Stimulated activated CD8-positive, alpha-beta memory T cell treated with anti-CD3 and anti-CD28 coated beads, Interleukin-12 subunit alpha, Interleukin-12 subunit beta, amount 100 ng/mL, for 1 hour (primary cell): ENCODE measurements around the gene CFB.
"Not testable (repeated sequence)": the region's sequence is repeated elsewhere in the genome, so short reads cannot be mapped to it uniquely, and the experiment has no call there.

Experiments used
- DNase-seq: peaks from one replicate; pipeline ENCODE4 v3.0.0-alpha.2; 2020; ENCODE audit warnings: low read depth

Gene CFB

DNA sequence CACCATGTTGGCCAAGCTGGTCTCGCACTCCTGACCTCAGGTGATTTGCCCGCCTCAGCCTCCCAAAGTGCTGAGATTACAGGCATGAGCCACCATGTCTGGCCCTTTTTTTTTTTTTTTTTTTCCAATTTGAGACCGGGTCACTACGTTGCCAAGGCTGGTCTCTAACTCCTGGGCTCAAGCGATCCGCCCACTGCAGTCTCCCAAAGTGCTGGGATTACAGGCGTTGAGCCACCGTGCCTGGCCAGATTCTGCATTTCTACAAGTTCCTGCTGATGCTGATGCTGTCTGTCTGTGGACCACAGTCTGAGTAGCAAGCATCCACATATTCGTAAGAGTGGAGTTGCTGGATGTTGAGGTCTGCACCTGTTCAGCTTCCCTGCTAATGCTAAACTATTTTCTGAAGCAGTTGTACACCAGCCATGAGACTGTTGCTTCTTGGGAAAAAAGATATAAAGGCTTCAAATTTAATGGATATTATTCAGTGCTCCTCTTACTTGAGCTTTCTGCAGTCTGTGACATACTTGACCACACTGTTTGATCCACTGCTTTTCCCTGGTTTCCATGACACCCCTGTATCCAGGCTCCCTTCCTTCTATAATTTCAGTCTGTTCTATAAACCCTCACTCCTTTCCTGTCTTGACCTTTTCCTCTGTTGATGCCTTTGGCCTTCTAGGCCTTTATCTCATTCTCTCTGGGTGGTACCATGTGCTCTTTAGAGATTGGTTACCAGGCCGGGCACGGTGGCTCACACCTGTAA lies 33.9 kb upstream of the CFB start:
- no peak for DNase-seq

DNA sequence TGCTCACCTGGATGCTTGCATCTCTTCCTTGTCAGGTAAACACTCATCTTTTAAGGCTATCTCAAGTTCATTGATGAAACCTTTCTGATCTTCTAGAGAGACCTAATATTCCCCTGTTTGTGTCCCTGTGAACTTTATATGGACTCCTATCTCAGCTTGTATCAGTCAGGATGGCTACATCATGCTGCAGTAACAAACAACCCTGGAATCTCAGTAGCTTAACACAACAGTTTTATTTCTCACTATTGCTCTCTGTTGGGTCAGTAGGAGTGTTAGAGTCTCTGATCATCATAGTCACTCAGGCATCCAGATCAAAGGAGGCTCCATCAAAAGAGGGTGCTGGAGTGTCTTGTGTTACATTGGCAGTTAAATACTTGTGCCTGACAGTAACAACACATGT lies 30.5 kb upstream of the CFB start:
- no peak for DNase-seq

DNA sequence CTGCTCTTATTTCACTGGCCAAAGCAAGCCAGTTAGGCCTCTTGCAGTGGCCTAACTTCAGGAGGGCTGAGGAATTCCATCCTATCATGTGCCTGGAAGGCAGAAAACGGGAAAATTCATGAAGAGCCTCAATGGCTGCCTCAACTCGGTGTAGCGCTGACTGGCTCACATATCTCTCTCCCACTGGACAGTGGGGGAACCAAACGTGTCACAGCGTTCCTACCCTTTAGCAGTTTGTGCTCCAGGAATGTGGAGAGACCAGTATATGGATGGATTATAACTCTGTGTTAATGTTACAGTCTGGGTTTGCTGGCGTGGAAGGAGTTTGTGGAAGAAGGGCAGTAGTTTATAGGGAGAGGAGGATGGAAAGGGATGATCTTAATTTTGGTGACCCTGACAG lies 30.1 kb upstream of the CFB start:
- no peak for DNase-seq

DNA sequence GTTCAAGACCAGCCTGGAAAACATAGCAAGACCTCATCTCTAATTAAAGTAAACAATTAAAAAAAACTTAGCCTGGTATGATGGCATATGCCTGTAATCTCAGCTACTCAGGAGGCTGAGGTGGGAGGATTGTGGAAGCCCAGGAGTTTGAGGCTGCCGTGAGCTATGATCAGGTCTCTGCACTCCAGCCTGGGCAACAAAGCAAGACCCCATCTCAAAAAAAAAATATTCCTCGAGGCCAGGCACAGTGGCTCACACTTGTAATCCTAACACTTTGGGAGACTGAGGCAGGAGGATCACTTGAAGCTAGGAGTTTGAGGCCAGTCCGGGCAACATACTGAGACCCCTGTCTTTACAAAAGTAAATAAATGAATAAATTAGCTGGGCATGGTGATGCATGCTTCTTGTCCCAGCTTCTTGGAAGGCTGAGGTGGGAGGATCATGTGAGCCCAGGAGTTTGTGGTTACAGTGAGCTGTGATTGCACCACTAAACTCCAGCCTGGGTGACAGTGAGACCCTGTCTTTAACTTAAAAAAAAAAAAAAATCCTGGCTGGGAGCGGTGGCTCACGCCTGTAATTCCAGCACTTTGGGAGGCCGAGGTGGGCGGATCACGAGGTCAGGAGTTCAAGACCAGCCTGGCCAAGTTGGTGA lies 27.7 kb upstream of the CFB start:
- no peak for DNase-seq

DNA sequence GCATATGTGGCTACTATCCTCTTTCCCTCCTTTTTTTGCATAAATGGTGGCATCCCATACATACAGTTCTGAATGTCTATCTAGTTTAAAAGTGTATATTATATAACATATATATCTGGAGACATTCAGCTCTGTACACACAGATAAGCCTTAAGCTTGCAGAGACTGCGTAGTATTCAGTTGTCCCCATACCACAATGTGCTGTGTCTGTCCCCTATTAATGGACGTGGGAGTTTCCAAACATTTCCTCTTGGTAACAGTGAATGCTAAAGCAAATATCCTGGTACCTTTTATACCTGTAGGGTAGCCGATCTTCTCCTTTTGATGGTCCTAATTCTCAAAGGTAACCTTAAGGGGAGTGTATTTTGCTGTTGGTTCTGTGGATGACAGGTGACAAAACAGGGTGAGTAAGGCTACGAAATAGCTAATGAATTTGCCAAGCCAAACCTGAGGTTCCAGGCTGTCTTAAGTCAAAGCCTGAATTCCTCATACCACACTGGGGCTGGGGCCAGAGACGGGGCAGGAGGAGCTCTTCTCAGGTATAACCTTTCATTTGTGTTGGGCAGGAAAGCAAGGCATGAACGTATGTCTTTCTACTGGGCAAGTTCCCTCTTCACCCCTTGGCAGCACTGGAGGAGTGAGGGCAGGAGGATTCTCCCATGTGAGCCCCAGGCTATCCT lies 26.1 kb upstream of the CFB start:
- DNase-seq, result no peak

DNA sequence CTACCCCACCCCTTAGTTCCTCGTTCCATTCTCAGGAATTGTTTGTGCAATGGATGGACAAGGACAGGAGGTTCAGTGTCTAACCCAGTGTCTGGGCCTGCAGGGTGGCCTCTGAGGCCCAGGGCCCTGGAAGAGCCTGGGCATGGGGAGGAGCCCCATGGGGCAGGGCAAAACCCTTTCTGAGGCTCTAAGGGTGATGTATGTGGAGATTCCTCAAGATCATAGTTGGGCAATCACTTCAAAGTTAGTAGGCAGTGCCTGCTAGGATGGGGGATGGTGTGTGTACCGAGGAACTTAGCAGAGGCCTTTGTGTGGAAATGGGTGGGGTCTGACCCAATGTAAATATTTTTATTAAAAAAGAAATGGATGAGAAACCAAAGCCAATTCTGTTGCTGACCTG lies 25.1 kb upstream of the CFB start:
- no peak for DNase-seq

DNA sequence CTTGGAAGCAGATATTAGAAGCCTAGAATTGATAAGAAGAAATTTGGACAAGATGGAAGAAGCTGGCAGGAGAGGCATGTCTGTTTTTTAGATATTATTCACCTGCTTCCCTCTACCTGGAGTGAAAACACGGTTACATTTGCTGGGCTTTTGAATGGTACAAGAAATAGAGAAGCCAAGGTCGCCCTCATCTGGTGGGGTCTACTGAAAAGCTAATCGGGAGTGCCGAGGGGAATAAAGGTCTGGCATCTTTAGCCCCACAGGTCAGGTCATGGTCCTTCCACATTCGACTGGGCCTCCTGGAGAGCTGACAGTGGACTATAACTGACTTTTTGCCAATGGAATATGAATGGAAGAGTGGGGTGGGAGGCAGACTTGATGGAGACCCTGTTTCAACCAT lies 23.0 kb upstream of the CFB start:
- DNase-seq, result no peak

DNA sequence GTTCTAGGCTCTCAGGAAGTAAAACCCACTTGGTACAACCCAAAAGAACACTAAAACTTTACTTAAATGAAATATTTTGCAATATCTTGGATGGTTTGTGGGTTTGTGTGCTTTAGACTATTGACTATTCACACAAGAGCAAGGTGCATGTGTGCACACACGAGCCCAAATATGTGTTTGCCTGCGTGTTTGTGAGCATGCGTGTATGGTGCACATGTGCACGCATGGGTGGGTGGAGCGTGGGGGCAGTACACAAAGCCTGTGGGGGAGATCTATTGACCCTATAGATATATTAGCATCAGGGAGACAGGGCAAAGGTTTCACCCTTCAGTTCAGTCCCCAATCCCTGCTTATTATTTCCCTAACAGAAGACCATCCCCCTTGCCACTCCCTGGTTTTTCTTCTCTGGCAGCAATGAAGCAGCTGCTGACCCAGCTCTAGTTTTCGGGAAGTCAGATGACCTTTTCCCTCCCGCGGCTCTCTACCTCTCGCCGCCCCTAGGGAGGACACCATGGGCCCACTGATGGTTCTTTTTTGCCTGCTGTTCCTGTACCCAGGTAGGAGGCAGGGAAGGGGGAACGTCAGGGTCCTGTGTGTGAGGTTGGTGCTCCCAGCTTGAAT lies 18.5 kb upstream of the CFB start, which contains the start of gene C2:
Gene C2, plus strand, starts transcription at position 476 of the 621 bp plus-strand sequence. Its CDS starts 36 bp downstream, at position 512.
- DNase-seq, result no peak

DNA sequence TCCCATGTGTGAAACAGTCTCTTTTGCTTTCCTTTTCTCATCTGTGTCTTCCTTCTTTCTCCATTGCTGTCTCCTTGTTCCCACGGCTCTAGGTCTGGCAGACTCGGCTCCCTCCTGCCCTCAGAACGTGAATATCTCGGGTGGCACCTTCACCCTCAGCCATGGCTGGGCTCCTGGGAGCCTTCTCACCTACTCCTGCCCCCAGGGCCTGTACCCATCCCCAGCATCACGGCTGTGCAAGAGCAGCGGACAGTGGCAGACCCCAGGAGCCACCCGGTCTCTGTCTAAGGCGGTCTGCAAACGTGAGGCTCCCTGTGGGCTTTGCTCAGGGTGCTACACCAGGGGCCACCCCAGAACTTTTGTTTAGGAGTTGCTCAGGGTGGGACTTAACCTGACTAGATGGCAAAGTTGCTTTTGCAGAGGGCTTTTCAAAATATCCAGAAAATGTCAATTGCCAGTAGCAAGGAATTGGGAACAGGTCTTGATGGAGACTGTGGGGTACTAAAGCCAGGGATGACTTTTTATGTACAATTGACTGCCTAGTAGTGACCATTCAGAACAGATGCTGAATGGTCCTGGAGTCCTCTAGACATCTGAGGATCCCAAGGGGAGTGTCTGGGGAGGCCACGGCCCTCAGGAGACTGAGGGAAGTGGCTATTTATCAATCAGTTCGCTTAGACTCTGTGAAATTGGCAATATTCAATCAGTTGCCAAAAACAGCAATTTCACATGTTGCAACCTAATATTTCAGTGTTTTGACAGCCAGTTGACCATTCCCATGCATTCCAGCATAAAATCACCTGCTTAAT lies 17.8 kb upstream of the CFB start:
- DNase-seq, result no peak

DNA sequence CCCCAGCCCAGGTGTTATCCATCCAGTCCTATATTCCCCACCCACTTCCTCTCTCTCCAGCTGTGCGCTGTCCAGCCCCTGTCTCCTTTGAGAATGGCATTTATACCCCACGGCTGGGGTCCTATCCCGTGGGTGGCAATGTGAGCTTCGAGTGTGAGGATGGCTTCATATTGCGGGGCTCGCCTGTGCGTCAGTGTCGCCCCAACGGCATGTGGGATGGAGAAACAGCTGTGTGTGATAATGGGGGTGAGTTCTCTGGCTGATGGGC lies 17.3 kb upstream of the CFB start:
- no peak for DNase-seq

DNA sequence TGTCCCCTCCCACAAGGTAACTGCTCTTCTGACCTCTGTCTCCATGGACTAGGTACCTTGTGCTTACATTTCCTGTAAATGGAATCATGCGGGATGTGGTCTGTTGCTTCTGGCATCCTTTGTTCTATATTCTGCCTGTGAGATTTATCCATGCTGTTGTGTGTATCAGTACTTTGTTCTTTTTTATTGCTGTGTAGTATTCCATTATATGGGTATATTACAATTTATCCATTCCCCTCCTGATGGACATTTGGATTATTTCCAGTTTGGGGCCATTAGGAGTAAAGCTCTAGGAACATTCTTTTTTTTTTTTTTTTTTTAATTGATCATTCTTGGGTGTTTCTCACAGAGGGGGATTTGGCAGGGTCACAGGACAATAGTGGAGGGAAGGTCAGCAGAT lies 14.9 kb upstream of the CFB start:
- DNase-seq, result no peak

DNA sequence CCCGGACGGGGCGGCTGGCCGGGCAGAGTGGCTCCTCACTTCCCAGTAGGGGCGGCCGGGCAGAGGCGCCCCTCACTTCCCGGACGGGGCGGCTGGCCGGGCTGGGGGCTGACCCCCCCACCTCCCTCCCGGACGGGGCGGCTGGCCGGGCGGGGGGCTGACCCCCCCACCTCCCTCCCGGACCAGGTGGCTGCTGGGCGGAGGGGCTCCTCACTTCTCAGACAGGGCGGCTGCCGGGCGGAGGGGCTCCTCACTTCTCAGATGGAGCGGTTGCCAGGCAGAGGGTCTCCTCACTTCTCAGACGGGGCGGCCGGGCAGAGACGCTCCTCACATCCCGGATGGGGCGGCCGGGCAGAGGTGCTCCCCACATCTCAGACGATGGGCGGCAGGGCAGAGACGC lies 13.8 kb upstream of the CFB start:
- DNase-seq, result not testable (repeated sequence)

DNA sequence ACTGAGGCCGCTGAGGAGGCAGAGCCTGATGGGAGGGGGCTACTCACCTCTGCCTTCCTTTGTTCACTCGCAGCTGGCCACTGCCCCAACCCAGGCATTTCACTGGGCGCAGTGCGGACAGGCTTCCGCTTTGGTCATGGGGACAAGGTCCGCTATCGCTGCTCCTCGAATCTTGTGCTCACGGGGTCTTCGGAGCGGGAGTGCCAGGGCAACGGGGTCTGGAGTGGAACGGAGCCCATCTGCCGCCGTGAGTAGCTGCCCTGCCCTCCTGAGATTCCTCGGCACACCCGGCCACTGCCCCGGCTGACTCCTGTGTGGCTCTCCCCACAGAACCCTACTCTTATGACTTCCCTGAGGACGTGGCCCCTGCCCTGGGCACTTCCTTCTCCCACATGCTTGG lies 12.4 kb upstream of the CFB start:
- no peak for DNase-seq

DNA sequence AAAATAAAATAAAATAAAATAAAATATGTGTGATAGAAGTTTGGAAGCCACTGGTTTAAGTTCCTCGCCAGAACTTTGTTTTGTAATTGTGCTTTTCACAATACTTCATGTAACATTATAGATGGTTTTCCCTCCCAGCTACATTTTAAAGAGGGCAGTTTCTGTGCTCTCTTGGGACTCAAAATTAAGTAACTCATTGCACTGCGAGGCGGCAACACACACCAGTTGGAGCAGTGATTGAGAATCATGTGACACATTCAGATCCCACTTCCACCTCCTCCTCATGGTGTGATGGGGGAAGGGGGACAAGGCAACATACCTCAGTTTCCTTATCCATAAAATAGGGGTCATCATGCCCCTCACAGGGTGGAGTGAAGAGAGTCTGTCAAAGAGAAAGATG lies 10.9 kb upstream of the CFB start:
- no peak for DNase-seq

DNA sequence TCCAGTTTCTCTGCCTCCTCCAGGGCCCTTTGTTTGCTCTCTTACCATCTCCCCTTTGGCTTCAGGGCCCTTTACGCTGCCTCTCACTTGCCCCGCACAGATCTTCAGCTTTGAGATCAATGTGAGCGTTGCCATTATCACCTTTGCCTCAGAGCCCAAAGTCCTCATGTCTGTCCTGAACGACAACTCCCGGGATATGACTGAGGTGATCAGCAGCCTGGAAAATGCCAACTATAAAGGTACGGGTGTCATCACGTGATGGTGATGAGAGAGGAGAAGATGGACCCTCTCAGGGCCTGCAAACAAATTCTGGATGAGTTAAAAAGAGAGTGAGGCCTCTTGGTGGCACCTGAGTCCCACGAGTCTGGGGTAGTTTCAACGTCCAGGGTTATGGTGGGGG lies 10.1 kb upstream of the CFB start:
- no peak for DNase-seq

DNA sequence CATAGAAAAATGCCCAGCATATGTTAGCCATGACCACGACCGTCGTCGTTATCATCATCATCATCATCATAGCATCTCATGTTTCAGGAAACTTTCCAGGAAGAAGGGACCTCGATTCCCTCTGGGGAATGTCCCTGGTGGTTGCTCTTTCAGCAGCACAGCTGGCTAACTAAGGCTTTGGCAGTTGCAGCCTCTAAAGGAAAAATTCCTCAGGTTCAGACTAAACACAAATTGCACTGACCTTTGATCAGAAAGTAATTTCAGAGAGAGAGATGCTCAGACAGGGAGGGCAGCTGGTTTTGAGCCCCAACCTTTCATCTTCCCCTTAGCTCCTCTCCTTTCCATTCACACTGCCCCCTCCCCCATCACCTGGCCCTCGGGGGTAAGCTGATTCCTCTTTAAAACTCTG lies 5.6 kb upstream of the CFB start:
- no peak for DNase-seq

DNA sequence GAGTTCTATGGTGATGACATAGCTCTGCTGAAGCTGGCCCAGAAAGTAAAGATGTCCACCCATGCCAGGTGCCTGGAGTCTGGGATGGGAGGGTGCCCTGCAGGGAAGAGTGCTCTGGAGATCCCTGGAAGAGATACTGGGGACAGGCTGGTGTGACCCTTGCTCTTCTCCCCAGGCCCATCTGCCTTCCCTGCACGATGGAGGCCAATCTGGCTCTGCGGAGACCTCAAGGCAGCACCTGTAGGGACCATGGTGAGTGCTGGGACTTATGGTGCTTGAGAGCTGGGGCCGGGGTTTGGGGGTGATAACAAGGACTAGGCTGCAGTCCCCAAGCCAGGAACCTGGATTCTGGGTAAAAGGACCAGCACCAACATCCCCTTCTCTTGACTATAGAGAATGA lies 2.2 kb upstream of the CFB start:
- DNase-seq, result no peak

DNA sequence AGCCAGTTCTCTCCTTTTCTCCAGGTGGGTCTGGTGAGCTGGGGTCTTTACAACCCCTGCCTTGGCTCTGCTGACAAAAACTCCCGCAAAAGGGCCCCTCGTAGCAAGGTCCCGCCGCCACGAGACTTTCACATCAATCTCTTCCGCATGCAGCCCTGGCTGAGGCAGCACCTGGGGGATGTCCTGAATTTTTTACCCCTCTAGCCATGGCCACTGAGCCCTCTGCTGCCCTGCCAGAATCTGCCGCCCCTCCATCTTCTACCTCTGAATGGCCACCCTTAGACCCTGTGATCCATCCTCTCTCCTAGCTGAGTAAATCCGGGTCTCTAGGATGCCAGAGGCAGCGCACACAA lies 765 bp upstream of the CFB start:
- DNase-seq, result no peak

DNA sequence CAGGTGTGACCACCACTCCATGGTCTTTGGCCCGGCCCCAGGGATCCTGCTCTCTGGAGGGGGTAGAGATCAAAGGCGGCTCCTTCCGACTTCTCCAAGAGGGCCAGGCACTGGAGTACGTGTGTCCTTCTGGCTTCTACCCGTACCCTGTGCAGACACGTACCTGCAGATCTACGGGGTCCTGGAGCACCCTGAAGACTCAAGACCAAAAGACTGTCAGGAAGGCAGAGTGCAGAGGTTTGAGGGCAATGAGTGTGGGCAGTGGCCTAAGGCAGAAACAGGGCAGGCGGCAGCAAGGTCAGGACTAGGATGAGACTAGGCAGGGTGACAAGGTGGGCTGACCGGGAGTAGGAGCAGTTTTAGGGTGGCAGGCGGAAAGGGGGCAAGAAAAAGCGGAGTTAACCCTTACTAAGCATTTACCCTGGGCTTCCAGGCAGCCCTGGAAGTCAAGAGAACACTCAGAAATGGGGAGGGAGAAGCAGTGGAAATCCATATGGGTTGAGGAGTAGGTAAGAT lies 533 bp downstream of the CFB start:
- DNase-seq, result no peak

DNA sequence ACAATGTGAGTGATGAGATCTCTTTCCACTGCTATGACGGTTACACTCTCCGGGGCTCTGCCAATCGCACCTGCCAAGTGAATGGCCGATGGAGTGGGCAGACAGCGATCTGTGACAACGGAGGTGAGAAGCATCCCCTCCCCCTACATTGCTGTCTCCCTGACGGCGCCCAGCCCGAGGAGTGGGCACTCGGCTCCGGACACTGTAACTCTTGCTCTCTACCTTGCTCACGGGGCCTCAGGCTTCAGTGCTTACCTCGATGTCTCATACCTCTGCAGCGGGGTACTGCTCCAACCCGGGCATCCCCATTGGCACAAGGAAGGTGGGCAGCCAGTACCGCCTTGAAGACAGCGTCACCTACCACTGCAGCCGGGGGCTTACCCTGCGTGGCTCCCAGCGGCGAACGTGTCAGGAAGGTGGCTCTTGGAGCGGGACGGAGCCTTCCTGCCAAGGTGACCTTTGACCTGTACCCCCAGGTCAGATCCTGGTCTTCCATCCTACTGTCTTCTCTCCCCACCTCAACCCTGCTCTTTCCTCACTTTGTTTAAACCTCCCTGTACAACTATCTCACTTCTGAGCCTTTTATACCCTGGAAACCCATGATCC lies 1.3 kb downstream of the CFB start:
- no peak for DNase-seq

DNA sequence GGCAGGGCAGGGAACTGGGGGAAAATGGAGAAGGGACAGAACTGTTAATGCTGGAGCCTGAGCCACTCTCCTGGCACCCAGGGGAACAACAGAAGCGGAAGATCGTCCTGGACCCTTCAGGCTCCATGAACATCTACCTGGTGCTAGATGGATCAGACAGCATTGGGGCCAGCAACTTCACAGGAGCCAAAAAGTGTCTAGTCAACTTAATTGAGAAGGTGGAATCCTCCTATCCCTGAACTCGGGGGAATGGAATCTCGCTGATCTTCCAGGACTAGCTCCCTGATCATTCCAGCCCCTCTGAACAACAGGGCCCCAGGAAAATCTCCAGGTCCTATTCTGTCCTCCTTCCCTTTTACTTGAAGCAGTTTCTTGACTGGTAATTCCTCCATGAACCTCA lies 2.0 kb downstream of the CFB start:
- DNase-seq, result no peak

DNA sequence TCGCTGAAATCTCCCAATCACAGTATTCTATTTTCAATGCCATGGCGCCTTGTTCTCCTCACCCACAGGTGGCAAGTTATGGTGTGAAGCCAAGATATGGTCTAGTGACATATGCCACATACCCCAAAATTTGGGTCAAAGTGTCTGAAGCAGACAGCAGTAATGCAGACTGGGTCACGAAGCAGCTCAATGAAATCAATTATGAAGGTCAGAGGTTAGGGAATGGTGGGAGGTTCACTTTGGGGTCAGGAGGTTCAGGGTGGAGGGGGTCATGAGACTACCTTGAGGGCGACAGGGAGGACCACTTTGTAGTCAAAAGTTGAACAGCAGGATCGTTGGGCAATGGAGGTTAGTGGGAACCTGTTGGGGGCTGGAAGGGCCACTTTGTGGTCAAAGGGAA lies 2.4 kb downstream of the CFB start:
- DNase-seq, result no peak
